Adrenal gland (tissue), 5 donors: ENCODE measurements around the gene CEND1.

Experiments used
- POLR2A ChIP-seq, 2 donors: fragments of 450-650 bp; IDR thresholded peaks; one replicate each; pipeline ENCODE4 v1.6.1; 2017; ENCODE audit warnings: antibody characterized with exemption in 2 of 2, mild to moderate bottlenecking in 2 of 2, moderate library complexity in 1 of 2
- TF ChIP-seq, protein P1 (sequence below), 6 experiments: fragments of 450-650 bp in 4 of 6; fragments of 200-600 bp in 2 of 6; sonication (generic) in 1 of 6; IDR thresholded peaks; 1 replicate in 5 of 6; 2 replicates in 1 of 6; pipeline versions ENCODE4 v1.5.1 to v1.8.0; 2016 to 2021; ENCODE audit warnings: antibody characterized with exemption in 6 of 6, mild to moderate bottlenecking in 2 of 6, moderate library complexity in 1 of 6
- donor health status: DM: no; HTN: no; CAD: no.

DNA sequence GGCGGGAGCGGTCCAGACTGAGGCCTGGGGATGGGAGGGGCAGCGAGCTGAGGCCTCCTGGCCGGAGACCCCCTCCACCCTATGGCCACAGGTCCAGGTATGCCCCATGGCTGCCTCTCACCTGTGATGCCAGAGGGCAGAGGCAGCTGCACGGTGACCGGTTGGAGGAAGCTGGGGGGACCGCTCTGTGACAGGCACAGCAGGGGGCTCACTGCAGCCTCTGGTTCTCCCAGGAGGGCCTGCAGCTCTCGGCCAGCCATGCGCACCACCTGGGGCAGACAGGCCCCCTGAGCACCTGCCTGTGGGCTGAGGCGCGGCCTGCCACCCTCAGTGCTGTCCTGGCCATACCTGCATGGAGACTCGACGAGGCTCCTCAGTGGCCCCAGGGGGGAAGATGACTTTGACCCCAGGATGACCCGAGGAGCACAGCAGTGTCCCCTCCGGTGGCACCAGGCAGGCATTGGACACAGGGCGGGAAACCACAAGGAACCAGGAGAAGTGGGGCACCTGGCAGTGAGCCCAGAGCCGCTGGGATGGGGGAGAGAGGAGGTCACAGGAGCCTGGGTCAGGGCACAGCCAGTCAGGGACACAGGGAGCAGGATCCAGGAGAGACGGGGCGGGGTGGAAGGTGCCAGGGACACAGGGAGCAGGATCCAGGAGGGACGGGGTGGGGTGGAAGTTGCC lies 11.3 kb upstream of the CEND1 start:
- TF ChIP-seq, protein P1, sequence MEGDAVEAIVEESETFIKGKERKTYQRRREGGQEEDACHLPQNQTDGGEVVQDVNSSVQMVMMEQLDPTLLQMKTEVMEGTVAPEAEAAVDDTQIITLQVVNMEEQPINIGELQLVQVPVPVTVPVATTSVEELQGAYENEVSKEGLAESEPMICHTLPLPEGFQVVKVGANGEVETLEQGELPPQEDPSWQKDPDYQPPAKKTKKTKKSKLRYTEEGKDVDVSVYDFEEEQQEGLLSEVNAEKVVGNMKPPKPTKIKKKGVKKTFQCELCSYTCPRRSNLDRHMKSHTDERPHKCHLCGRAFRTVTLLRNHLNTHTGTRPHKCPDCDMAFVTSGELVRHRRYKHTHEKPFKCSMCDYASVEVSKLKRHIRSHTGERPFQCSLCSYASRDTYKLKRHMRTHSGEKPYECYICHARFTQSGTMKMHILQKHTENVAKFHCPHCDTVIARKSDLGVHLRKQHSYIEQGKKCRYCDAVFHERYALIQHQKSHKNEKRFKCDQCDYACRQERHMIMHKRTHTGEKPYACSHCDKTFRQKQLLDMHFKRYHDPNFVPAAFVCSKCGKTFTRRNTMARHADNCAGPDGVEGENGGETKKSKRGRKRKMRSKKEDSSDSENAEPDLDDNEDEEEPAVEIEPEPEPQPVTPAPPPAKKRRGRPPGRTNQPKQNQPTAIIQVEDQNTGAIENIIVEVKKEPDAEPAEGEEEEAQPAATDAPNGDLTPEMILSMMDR (IDR thresholded peaks at IDR 0.05): no peak
- TF ChIP-seq POLR2A (IDR thresholded peaks at IDR 0.05): no peak
